HEK293T (cell line): ENCODE data around the gene DIAPH1.

Experiments used
- ARNT ChIP-seq: fragments of 450-650 bp; IDR thresholded peaks from 2 replicates; pipeline ENCODE4 v1.6.1; 2017; ENCODE audit warnings: mild to moderate bottlenecking
- BHLHE40 ChIP-seq: fragments of 450-650 bp; IDR thresholded peaks from 2 replicates; pipeline ENCODE4 v1.6.1; 2016; ENCODE audit warnings: mild to moderate bottlenecking, moderate library complexity, borderline replicate concordance
- ELF4 ChIP-seq: fragments of 450-650 bp; IDR thresholded peaks from 2 replicates; pipeline ENCODE4 v1.6.1; 2017; ENCODE audit warnings: antibody characterized with exemption
- FOXA1 ChIP-seq: fragments of 450-650 bp; IDR thresholded peaks from 2 replicates; pipeline ENCODE4 v1.6.1; 2016; ENCODE audit warnings: mild to moderate bottlenecking
- FOXK2 ChIP-seq: fragments of 450-650 bp; IDR thresholded peaks from 2 replicates; pipeline ENCODE4 v1.6.1; 2016; ENCODE audit warnings: mild to moderate bottlenecking
- SP1 ChIP-seq: fragments of 450-650 bp; IDR thresholded peaks from 2 replicates; pipeline ENCODE4 v1.6.1; 2017
- SUZ12 ChIP-seq: fragments of 450-650 bp; IDR thresholded peaks from 2 replicates; pipeline ENCODE4 v1.6.1; 2016; ENCODE audit warnings: mild to moderate bottlenecking
- TARDBP ChIP-seq: fragments of 450-650 bp; IDR thresholded peaks from 2 replicates; pipeline ENCODE4 v1.6.1; 2016

DNA sequence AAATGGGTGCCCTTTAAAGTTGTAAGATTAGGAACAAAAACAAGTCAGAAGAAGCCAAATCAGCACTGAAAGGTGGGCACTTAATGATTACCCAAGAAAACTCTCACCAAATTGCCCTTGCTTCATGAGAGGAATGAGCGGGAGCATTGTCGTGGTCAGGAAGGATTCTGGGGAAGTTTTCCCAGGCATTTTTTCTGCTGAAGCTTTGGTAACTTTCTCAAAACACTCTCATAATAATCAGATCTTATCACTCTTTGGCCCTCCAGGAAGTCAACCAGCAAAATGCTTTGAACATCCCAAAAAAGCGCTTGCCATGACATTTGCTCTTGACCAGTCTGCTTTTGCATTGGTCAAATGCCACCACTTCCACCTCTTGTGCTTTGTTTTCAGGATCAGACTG, 153.4 kb downstream of the DIAPH1 start:
- TF ChIP-seq SP1 (no peak), BHLHE40 (no peak), ELF4 (no peak), ARNT (no peak), TARDBP (no peak), FOXA1 (no peak), SUZ12 (no peak), FOXK2 (no peak)
